AG04450 (cell line): ENCODE data around the gene IFNAR1. TPM values are rescaled to one million over a fixed set of nuclear protein-coding genes. Genes with fewer than 3 reads are reported as not detected.

Source experiments
- CTCF ChIA-PET: fragments of 300-600, 350-600 bp; formaldehyde crosslinking; extraction: SDS; loops from one replicate; lab custom pipeline; 2022; ENCODE audit warnings: antibody characterized with exemption, inconsistent platforms; lab: Charles Lee
- POLR2A ChIA-PET: fragments of 350-600 bp; formaldehyde crosslinking; extraction: SDS; loops from one replicate; lab custom pipeline; 2021; ENCODE audit warnings: antibody characterized with exemption, inconsistent platforms; lab: Yijun Ruan, JAX
- DNase-seq: peaks from one replicate; pipeline ENCODE4 v3.0.0-alpha.2; 2011; ENCODE audit warnings: low read depth, low spot score
- H3K27ac ChIP-seq: one replicate; pipeline ENCODE4 v1.5.1; 2012; ENCODE audit warnings: low read depth, low read length, control low read depth
- H3K27me3 ChIP-seq: one replicate; pipeline ENCODE4 v1.6.0; 2012; ENCODE audit warnings: low read length; ENCODE audit not compliant: control insufficient read depth, insufficient read depth
- H3K4me3 ChIP-seq: 2 replicates; pipeline ENCODE4 v1.5.1; 2011; ENCODE audit warnings: mild to moderate bottlenecking, low read depth, low read length, control low read depth
- H3K9me3 ChIP-seq: 2 replicates; pipeline ENCODE4 v1.5.1; 2012; ENCODE audit warnings: low read length; ENCODE audit not compliant: control insufficient read depth, insufficient read depth
- polyA plus RNA-seq: library from polyadenylated mRNA; depleted of rRNA; stranded (reverse); fragments of >200 nt; gene quantifications from 2 replicates; pipeline ENCODE4 v1.2.3, GENCODE V29; 2011
- TF ChIP-seq, protein P1 (sequence below): IDR thresholded peaks from 2 replicates; pipeline ENCODE4 v1.5.1; 2011; ENCODE audit warnings: low read depth, low read length, control low read depth, inconsistent platforms

Gene IFNAR1
- polyA plus RNA-seq, 1 experiment = 21.2 TPM

GRCh38 chr21:33383056-33383888 lies 58.5 kb downstream of the IFNAR1 start:
- H3K27ac ChIP-seq = peak overlapping the region; percentile 52
- ChIA-PET CTCF (no interaction called here), POLR2A (no interaction called here)
- H3K9me3 ChIP-seq = no peaks in the 10 kb centered on the region
- TF ChIP-seq, protein P1, sequence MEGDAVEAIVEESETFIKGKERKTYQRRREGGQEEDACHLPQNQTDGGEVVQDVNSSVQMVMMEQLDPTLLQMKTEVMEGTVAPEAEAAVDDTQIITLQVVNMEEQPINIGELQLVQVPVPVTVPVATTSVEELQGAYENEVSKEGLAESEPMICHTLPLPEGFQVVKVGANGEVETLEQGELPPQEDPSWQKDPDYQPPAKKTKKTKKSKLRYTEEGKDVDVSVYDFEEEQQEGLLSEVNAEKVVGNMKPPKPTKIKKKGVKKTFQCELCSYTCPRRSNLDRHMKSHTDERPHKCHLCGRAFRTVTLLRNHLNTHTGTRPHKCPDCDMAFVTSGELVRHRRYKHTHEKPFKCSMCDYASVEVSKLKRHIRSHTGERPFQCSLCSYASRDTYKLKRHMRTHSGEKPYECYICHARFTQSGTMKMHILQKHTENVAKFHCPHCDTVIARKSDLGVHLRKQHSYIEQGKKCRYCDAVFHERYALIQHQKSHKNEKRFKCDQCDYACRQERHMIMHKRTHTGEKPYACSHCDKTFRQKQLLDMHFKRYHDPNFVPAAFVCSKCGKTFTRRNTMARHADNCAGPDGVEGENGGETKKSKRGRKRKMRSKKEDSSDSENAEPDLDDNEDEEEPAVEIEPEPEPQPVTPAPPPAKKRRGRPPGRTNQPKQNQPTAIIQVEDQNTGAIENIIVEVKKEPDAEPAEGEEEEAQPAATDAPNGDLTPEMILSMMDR = no peak
- no peak for DNase-seq
- H3K4me3 ChIP-seq = no peak overlapping the region
- no peaks in the 10 kb centered on the region for H3K27me3 ChIP-seq

DNA sequence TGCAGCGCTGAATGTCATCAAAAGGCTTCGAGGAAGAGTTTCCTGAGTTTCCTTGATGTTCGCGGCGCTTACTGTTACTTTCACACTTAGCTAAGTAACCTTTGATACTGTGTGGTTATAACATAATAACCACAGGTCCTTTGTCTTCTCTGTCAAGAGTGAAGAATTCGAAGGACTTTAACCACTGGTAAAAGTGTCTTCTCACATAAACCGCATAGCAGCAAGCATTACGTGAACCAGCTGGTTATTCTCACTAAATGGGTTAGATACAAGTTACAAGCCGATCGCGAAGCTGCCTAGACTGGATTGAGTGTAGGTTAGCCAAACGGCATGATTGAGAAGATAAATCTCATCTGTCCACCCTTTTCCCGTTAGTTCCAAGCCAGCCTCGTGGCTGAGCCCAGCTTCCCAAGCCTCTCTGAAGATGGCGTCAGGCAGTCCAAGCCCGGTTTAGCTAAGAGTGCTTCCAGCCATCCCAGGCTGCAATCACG lies 60.1 kb downstream of the IFNAR1 start:
- CTCF ChIA-PET = interaction anchor here (1.2 to 3.1 kb wide), 4 partner anchors 9 to 221 kb away, joined by 3 to 15 read pairs (median 6); no protein-coding TSS in a partner anchor
- POLR2A ChIA-PET = interaction anchor here (0.9 kb wide), 1 partner anchor 11 kb away, joined by 3 read pairs; no protein-coding TSS in a partner anchor
- DNase-seq = no peak
- peaks cover 3% of the 10 kb centered on the region for H3K27me3 ChIP-seq
- H3K4me3 ChIP-seq = no peak overlapping the region
- TF ChIP-seq, protein P1 = no peak
- H3K27ac ChIP-seq = no peak overlapping the region
- H3K9me3 ChIP-seq = no peaks in the 10 kb centered on the region

GRCh38 chr21:33386222-33386784 lies 61.5 kb downstream of the IFNAR1 start:
- POLR2A ChIA-PET = no interaction called here

GRCh38 chr21:33387294-33387693 lies 62.5 kb downstream of the IFNAR1 start:
- Histone ChIP-seq H3K9me3 (no peaks in the 10 kb centered on the region), H3K27me3 (peaks cover 4% of the 10 kb centered on the region), H3K4me3 (no peak overlapping the region), H3K27ac (no peak overlapping the region)
- TF ChIP-seq, protein P1 = no peak
- ChIA-PET POLR2A (no interaction called here), CTCF (interaction anchor here (1.1 to 3.1 kb wide), 2 partner anchors 26 kb away, joined by 5 to 15 read pairs; no protein-coding TSS in a partner anchor)
- DNase-seq = no peak

More at GRCh38 chr21:33386222-33386784, 61.5 kb downstream of the IFNAR1 start:
- DNase-seq = no peak
- no peaks in the 10 kb centered on the region for H3K9me3 ChIP-seq
- peaks cover 4% of the 10 kb centered on the region for H3K27me3 ChIP-seq
- H3K27ac ChIP-seq = no peak overlapping the region
- CTCF ChIA-PET = interaction anchor here (0.7 to 3.1 kb wide), 3 partner anchors 8 to 25 kb away, joined by 3 to 15 read pairs (median 7); no protein-coding TSS in a partner anchor
- H3K4me3 ChIP-seq = no peak overlapping the region
- TF ChIP-seq, protein P1 = peak; percentile 31

DNA sequence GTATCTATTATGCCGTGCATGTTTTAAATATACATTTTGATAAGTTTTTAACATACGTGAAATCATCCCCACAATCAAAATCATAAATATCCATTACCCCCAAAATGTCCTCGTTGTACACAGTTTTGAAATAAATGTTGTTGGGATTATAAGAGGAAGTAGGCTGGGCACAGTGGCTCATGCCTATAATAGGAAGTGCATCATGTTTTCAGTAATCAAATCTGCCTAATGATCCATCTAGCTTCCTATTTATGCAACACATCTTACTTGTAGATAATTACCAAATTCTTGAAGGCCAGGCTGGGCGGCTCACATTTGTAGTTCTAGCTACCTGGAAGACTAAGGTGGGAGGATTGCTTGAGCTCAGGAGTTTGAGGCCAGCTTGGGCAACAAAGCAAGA lies 63.4 kb downstream of the IFNAR1 start:
- no peak for DNase-seq
- TF ChIP-seq, protein P1 = no peak
- ChIA-PET CTCF (interaction anchor here (1.1 kb wide), 1 partner anchor 27 kb away, joined by 5 read pairs; no protein-coding TSS in a partner anchor), POLR2A (no interaction called here)
- H3K27me3 ChIP-seq = peaks cover 4% of the 10 kb centered on the region
- no peak overlapping the region for H3K27ac ChIP-seq
- H3K9me3 ChIP-seq = no peaks in the 10 kb centered on the region
- no peak overlapping the region for H3K4me3 ChIP-seq
